ENCODE results near the gene NR1D1.

- TF ChIP-seq POLR2A (IDR thresholded peaks at IDR 0.05; ENCODE audit: low read length) = no peak
- TF ChIP-seq GATA1 (IDR thresholded peaks at IDR 0.05; ENCODE audit: low read depth, low read length) = no peak
Observed at GRCh38 chr17:40139566-40140058, 39.2 kb upstream of the NR1D1 start.
